Hematopoietic multipotent progenitor cell treated with erythropoietin and hydrocortisone succinate and interleukin-3 and kit ligand, for 6 days (in vitro differentiated cells): Measurements from ENCODE around the gene PRX.
A peak's percentile ranks its signal among the peaks of the same experiment; 100 is the strongest.
"Not testable (repeated sequence)": the region's sequence is repeated elsewhere in the genome, so short reads cannot be mapped to it uniquely, and the experiment has no call there.

ENCODE experiments used
- DNase-seq: peaks from one replicate; pipeline ENCODE4 v3.0.0-alpha.2; 2015

The PRX gene

GRCh38 chr19:40414542-40415535, 1.7 kb upstream of the PRX start:
- no peak for DNase-seq

- DNase-seq: no peak
Observed at GRCh38 chr19:40412866-40413265, 312 bp downstream of the PRX start.

GRCh38 chr19:40411958-40412499, 1.1 kb downstream of the PRX start:
- DNase-seq: no peak

GRCh38 chr19:40411125-40411842, 1.9 kb downstream of the PRX start:
- DNase-seq: no peak

GRCh38 chr19:40410030-40410389, 3.2 kb downstream of the PRX start:
- DNase-seq: no peak

GRCh38 chr19:40408598-40408925, 4.6 kb downstream of the PRX start:
- DNase-seq: not testable (repeated sequence)

- DNase-seq: peak; percentile 73
Observed at GRCh38 chr19:40407714-40408597, 5.2 kb downstream of the PRX start.

- DNase-seq: peak; percentile 95
Observed at GRCh38 chr19:40403262-40403984, 9.8 kb downstream of the PRX start.

- DNase-seq: no peak
Observed at GRCh38 chr19:40400559-40400958, 12.6 kb downstream of the PRX start.

GRCh38 chr19:40398417-40399131, 14.6 kb downstream of the PRX start:
- DNase-seq: peak; percentile 81

- no peak for DNase-seq
Observed at GRCh38 chr19:40397568-40397906, 15.6 kb downstream of the PRX start.

- no peak for DNase-seq
Observed at GRCh38 chr19:40396886-40397567, 16.2 kb downstream of the PRX start.

GRCh38 chr19:40395956-40396355, 17.2 kb downstream of the PRX start:
- DNase-seq: no peak

- no peak for DNase-seq
Observed at GRCh38 chr19:40394816-40395210, 18.4 kb downstream of the PRX start.

GRCh38 chr19:40393894-40394815, 19.0 kb downstream of the PRX start:
- DNase-seq: no peak

- DNase-seq: no peak
Observed at GRCh38 chr19:40392894-40393517, 20.2 kb downstream of the PRX start.

- DNase-seq: no peak
Observed at GRCh38 chr19:40392123-40392522, 21.1 kb downstream of the PRX start.

- no peak for DNase-seq
Observed at GRCh38 chr19:40390084-40390742, 23.0 kb downstream of the PRX start, which contains the start of gene HIPK4. Gene HIPK4, minus strand, starts transcription at chr19:40390181. Its CDS starts 279 bp downstream, at chr19:40389902.
